MCF 10A (cell line): ENCODE measurements around the gene OBSCN. TPM values are rescaled to one million over a fixed set of nuclear protein-coding genes. Genes with fewer than 3 reads are reported as not detected.

ENCODE experiments used
- BruUV-seq: library from RNA; stranded (reverse); fragments of 400-500 nt; replicated peaks from 2 replicates; lab custom pipeline; 2021; lab: Mats Ljungman, UMichigan
- CTCF ChIA-PET: fragments of 300-600 bp; sonication (Branson Sonifier 250); formaldehyde crosslinking; extraction: SDS; loops from one replicate; lab custom pipeline; 2021; ENCODE audit warnings: antibody characterized with exemption, inconsistent platforms; lab: Yijun Ruan, JAX
- POLR2A ChIA-PET: fragments of 300-600, 350-650 bp; sonication (Branson Sonifier 250); formaldehyde crosslinking; extraction: SDS; loops from one replicate; lab custom pipeline; 2020; ENCODE audit warnings: antibody characterized with exemption, inconsistent platforms; lab: Yijun Ruan, JAX
- DNase-seq: peaks from one replicate; pipeline ENCODE4 v3.0.0-alpha.2; 2018; ENCODE audit not compliant: unreplicated experiment
- H3K27ac Mint-ChIP-seq: one replicate; pipeline ENCODE4 v1.8.0; 2022; ENCODE audit warnings: mild to moderate bottlenecking, low read depth, mixed read lengths; ENCODE audit not compliant: unreplicated experiment
- H3K27me3 Mint-ChIP-seq: one replicate; pipeline ENCODE4 v1.8.0; 2022; ENCODE audit warnings: mixed read lengths; ENCODE audit not compliant: insufficient read depth, unreplicated experiment
- H3K36me3 Mint-ChIP-seq: one replicate; pipeline ENCODE4 v1.8.0; 2022; ENCODE audit warnings: mild to moderate bottlenecking, moderate library complexity, mixed read lengths; ENCODE audit not compliant: insufficient read depth, unreplicated experiment
- H3K4me1 Mint-ChIP-seq: one replicate; pipeline ENCODE4 v1.8.0; 2022; ENCODE audit warnings: mixed read lengths; ENCODE audit not compliant: insufficient read depth, unreplicated experiment
- H3K4me3 Mint-ChIP-seq: one replicate; pipeline ENCODE4 v1.8.0; 2022; ENCODE audit warnings: mild to moderate bottlenecking, moderate library complexity, mixed read lengths; ENCODE audit not compliant: unreplicated experiment
- H3K9me3 Mint-ChIP-seq: one replicate; pipeline ENCODE4 v1.8.0; 2022; ENCODE audit warnings: mixed read lengths; ENCODE audit not compliant: unreplicated experiment
- intact Hi-C: fragments of 100-400 bp; cut with micrococcal nuclease; formaldehyde crosslinking; loops from 2 replicates; pipeline ENCODE4 v1.14.1; 2022
- total RNA-seq: library from RNA; stranded (reverse); gene quantifications from 2 replicates; pipeline ENCODE4 v1.2.3, GENCODE V29; 2022
- TF ChIP-seq, protein P1 (sequence below): fragments of 200-600 bp; IDR thresholded peaks from one replicate; pipeline ENCODE4 v1.8.0; 2022; ENCODE audit warnings: antibody characterized with exemption, mild to moderate bottlenecking; ENCODE audit not compliant: unreplicated experiment

Gene OBSCN
- total RNA-seq, 1 experiment from 2014 or later, result 22.6 TPM

DNA sequence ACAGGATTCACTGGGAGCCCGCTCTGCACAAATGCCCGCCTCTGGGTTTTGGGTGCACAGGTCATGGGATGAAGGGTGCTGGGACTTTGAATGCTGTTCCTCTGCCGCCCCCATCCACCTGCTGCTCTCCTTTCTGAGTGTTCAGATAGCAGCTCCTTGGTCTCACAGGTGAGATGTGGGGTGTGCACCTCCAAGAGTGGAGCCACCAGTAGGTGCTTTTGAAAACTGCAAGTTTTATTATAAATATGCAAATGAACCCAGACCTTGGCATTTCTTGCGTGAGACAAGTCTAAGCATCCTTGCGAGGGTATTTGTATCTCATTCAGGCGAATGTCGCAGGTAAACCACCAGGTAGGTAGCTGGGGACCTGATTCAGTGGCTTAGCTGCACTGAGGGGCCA, 30.2 kb downstream of the OBSCN start:
- H3K27ac Mint-ChIP-seq, result no peak overlapping the region
- no TSS peak for BruUV-seq
- TF ChIP-seq, protein P1, sequence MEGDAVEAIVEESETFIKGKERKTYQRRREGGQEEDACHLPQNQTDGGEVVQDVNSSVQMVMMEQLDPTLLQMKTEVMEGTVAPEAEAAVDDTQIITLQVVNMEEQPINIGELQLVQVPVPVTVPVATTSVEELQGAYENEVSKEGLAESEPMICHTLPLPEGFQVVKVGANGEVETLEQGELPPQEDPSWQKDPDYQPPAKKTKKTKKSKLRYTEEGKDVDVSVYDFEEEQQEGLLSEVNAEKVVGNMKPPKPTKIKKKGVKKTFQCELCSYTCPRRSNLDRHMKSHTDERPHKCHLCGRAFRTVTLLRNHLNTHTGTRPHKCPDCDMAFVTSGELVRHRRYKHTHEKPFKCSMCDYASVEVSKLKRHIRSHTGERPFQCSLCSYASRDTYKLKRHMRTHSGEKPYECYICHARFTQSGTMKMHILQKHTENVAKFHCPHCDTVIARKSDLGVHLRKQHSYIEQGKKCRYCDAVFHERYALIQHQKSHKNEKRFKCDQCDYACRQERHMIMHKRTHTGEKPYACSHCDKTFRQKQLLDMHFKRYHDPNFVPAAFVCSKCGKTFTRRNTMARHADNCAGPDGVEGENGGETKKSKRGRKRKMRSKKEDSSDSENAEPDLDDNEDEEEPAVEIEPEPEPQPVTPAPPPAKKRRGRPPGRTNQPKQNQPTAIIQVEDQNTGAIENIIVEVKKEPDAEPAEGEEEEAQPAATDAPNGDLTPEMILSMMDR, result no peak
- ChIA-PET POLR2A (no interaction called here), CTCF (no interaction called here)
- intact Hi-C loops, result no loop called here
- no peak for DNase-seq
- peaks cover 15% of the 10 kb centered on the region for H3K36me3 Mint-ChIP-seq
- H3K4me3 Mint-ChIP-seq, result no peak overlapping the region
- peaks cover 74% of the 10 kb centered on the region for H3K9me3 Mint-ChIP-seq
- no peaks in the 10 kb centered on the region for H3K4me1 Mint-ChIP-seq
- H3K27me3 Mint-ChIP-seq, result no peaks in the 10 kb centered on the region

GRCh38 chr1:228238461-228238860, 30.6 kb downstream of the OBSCN start:
- no TSS peak for BruUV-seq
- no peak overlapping the region for H3K4me3 Mint-ChIP-seq

GRCh38 chr1:228240411-228241240, 32.8 kb downstream of the OBSCN start:
- Mint-ChIP-seq H3K27ac (no peak overlapping the region), H3K9me3 (peaks cover 71% of the 10 kb centered on the region), H3K36me3 (peaks cover 28% of the 10 kb centered on the region), H3K4me1 (no peaks in the 10 kb centered on the region), H3K27me3 (no peaks in the 10 kb centered on the region), H3K4me3 (no peak overlapping the region)
- CTCF ChIA-PET, result no interaction called here
- TF ChIP-seq, protein P1, result no peak
- POLR2A ChIA-PET, result interaction anchor here (0.6 to 1.0 kb wide), 2 partner anchors 11 to 1932 kb away, joined by 3 read pairs; no protein-coding TSS in a partner anchor
- no TSS peak for BruUV-seq
- no peak for DNase-seq
- intact Hi-C loops, result no loop called here

More at GRCh38 chr1:228238461-228238860, 30.6 kb downstream of the OBSCN start:
- intact Hi-C loops, result no loop called here
- H3K9me3 Mint-ChIP-seq, result peaks cover 71% of the 10 kb centered on the region
- H3K27me3 Mint-ChIP-seq, result no peaks in the 10 kb centered on the region
- CTCF ChIA-PET, result no interaction called here
- POLR2A ChIA-PET, result no interaction called here
- TF ChIP-seq, protein P1, result no peak
- no peaks in the 10 kb centered on the region for H3K4me1 Mint-ChIP-seq
- no peak for DNase-seq
- H3K27ac Mint-ChIP-seq, result no peak overlapping the region
- peaks cover 10% of the 10 kb centered on the region for H3K36me3 Mint-ChIP-seq

- H3K9me3 Mint-ChIP-seq, result peaks cover 69% of the 10 kb centered on the region
- intact Hi-C loops, result no loop called here
- H3K4me1 Mint-ChIP-seq, result no peaks in the 10 kb centered on the region
- DNase-seq, result no peak
- H3K27me3 Mint-ChIP-seq, result no peaks in the 10 kb centered on the region
- POLR2A ChIA-PET, result interaction anchor here (1.0 to 1.2 kb wide), 2 partner anchors 12 to 897 kb away, joined by 3 read pairs; no protein-coding TSS in a partner anchor
- TF ChIP-seq, protein P1, result no peak
- H3K36me3 Mint-ChIP-seq, result peaks cover 32% of the 10 kb centered on the region
- CTCF ChIA-PET, result interaction anchor here (0.7 kb wide), 1 partner anchor 25 kb away, joined by 4 read pairs; no protein-coding TSS in a partner anchor
- H3K4me3 Mint-ChIP-seq, result no peak overlapping the region
- no peak overlapping the region for H3K27ac Mint-ChIP-seq
- BruUV-seq, result no TSS peak
These were observed 33.4 kb downstream of the OBSCN start for GRCh38 chr1:228241259-228241658.
